ENCODE results near the gene ERVW-1. TPM values are rescaled to one million over a fixed set of nuclear protein-coding genes. Genes with fewer than 3 reads are reported as not detected.

The ERVW-1 gene
- total RNA-seq, 1 donor from 2014 or later, result not detected

- H3K36me3 ChIP-seq (ENCODE audit: control insufficient read depth, insufficient read depth, low read length), result peaks cover 2% of the 10 kb centered on the region
- FAIRE-seq, result no peak
- DNase-seq (ENCODE audit: low read depth), result peak; percentile 48
- peak; percentile 76 for TF ChIP-seq CTCF (IDR thresholded peaks at IDR 0.05; ENCODE audit: insufficient read depth, low read length, severe bottlenecking)
- H3K4me3 ChIP-seq (ENCODE audit: low read depth, low read length), result no peak overlapping the region
- no peaks in the 10 kb centered on the region for H3K27me3 ChIP-seq (ENCODE audit: control insufficient read depth, insufficient read depth, low read length)
Observed at GRCh38 chr7:92461027-92462003, 16.4 kb downstream of the ERVW-1 start.

- no peak for TF ChIP-seq CTCF (IDR thresholded peaks at IDR 0.05; ENCODE audit: insufficient read depth, low read length, severe bottlenecking)
Observed at GRCh38 chr7:92460510-92460909, 17.2 kb downstream of the ERVW-1 start.

DNA sequence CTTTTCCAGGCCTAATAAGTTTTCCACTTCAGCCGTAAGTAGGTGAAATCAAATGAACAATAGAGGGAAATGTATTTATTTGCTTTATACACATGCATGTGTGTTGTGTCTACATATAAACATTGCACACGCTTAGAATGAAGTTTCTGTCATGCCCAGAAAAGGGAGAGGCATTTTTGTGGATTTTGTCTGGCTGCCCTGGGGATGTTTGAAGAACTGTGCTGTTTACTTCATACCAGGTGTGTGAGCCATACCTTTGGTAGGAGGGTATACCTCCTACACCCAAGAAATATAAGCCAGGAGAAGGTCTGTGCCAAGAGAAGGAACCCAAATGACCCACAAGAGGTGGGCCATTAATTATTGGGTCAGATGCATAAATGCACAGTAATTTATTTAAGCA, 17.6 kb downstream of the ERVW-1 start:
- Histone ChIP-seq H3K4me3 (ENCODE audit: low read depth, low read length) (no peak overlapping the region), H3K36me3 (ENCODE audit: control insufficient read depth, insufficient read depth, low read length) (peaks cover 4% of the 10 kb centered on the region), H3K27me3 (ENCODE audit: control insufficient read depth, insufficient read depth, low read length) (no peaks in the 10 kb centered on the region)
- no peak for TF ChIP-seq CTCF (IDR thresholded peaks at IDR 0.05; ENCODE audit: insufficient read depth, low read length, severe bottlenecking)
- DNase-seq (ENCODE audit: low read depth) (peak; percentile 89), FAIRE-seq (no peak)

More at GRCh38 chr7:92460510-92460909, 17.2 kb downstream of the ERVW-1 start:
- Histone ChIP-seq H3K27me3 (ENCODE audit: control insufficient read depth, insufficient read depth, low read length) (no peaks in the 10 kb centered on the region), H3K4me3 (ENCODE audit: low read depth, low read length) (no peak overlapping the region), H3K36me3 (ENCODE audit: control insufficient read depth, insufficient read depth, low read length) (peaks cover 4% of the 10 kb centered on the region)
- DNase-seq (ENCODE audit: low read depth), result no peak
- no peak for FAIRE-seq

DNA sequence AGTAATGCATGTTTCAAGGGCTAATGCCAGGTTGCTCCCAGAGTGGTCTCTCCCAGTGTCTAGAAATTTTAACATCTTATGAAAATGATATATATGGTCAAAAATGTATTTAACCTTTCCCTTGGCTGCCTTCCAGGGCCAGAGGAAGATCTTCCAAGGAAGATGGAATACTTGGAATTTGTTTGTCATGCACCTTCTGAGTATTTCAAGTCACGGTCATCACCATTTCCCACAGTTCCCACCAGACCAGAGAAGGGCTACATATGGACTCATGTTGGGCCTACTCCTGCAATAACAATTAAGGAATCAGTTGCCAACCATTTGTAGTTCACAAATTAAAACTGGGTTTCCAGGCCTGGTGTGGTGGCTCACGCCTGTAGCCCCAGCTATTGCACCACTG, 21.5 kb downstream of the ERVW-1 start:
- no peaks in the 10 kb centered on the region for H3K27me3 ChIP-seq (ENCODE audit: control insufficient read depth, insufficient read depth, low read length)
- FAIRE-seq (no peak), DNase-seq (ENCODE audit: low read depth) (no peak)
- no peak for TF ChIP-seq CTCF (IDR thresholded peaks at IDR 0.05; ENCODE audit: insufficient read depth, low read length, severe bottlenecking)
- H3K4me3 ChIP-seq (ENCODE audit: low read depth, low read length), result no peak overlapping the region
- peaks cover 13% of the 10 kb centered on the region for H3K36me3 ChIP-seq (ENCODE audit: control insufficient read depth, insufficient read depth, low read length)

DNA sequence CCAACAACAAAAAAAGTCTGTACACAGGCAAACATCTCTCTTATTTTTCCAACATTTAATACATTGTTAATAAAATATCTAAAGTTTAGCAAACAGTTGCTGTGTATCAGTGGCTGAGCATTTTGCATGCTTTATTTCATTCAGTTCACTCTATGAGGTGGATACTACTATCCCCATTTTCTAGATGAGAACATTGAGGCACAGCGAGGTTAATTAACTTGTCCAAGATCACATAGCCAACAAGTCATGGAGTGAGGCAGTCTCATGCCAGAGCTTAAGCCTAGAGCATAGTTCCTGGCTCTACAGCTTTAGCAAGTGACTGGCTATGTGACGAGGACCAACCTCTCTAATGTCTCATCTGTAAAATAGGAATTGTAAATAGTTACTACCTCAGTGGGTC, 26.1 kb downstream of the ERVW-1 start:
- DNase-seq (ENCODE audit: low read depth), result no peak
- Histone ChIP-seq H3K4me3 (ENCODE audit: low read depth, low read length) (no peak overlapping the region), H3K36me3 (ENCODE audit: control insufficient read depth, insufficient read depth, low read length) (peaks cover 18% of the 10 kb centered on the region), H3K27me3 (ENCODE audit: control insufficient read depth, insufficient read depth, low read length) (no peaks in the 10 kb centered on the region)
- no peak for TF ChIP-seq CTCF (IDR thresholded peaks at IDR 0.05; ENCODE audit: insufficient read depth, low read length, severe bottlenecking)
- no peak for FAIRE-seq
